Kidney tubule cell (primary cell): ENCODE data around the gene ABCC6.
"Not testable (repeated sequence)": the region's sequence is repeated elsewhere in the genome, so short reads cannot be mapped to it uniquely, and the experiment has no call there.

Experiments used
- DNase-seq: peaks from one replicate; pipeline ENCODE4 v3.0.0-alpha.2; 2018; ENCODE audit warnings: low spot score

Gene ABCC6

DNA sequence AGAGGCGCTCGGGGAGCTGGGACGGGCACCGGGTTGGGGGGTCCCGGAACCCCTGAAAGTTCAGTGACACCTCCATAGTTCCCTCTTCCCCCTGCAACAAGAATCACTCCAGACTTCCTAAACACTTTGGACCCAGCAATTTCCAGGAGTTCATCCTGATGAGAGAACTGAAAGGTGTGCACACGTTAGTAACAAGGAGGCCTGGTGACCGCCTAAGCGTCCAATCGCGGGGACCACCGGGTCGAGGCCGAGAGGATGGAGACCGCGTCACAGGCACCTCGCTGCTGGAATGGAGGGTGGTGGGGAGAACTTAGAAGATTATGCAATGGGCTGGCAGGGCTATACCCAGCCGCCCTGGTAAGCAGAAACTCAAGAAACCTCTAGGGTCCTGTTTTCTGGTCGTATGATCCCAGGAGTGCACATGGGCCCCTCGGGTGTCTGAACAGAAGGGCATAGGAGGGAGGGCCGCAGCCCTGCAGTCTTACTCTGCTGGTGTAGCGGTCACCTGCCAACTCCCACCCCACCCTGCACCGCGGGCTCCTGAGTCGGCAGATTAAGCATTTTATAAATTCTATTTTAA is 458 bp upstream of the ABCC6 start:
- not testable (repeated sequence) for DNase-seq

DNA sequence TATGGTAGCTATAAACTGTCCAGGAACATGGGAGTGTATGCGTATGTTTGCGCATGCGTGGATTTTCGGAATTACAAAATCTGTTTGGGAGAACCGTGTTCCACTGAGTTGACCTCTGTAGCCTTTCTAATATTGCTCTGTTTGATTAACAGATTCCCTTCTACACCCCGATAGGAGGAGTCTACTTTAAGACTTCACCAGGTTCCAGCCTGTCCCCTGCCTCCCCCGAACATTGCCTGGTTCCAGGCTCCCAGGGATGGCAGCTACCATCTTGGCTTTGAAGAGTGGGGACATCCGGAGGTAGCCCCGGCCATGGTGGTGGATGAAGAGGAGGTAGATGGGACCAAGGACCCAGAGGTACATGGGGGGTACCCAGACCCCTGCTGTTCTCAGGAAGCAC is 1.9 kb downstream of the ABCC6 start:
- DNase-seq, result not testable (repeated sequence)

DNA sequence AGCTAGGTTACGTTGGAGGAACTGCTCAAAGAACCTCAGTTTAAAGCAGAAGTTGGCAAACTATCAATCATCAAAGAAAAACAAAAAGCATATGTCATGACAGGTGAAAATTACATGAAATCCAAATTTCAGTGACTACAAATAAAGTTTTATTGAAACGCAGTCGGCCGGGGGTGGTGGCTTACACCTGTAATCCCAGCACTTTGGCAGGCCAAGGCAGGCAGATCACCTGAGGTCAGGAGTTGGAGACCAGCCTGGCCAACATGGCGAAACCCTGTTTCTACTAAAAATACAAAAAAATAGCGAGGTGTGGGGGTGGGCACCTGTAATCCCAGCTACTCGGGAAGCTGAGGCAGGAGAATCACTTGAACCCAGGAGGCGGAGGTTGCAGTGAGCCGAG is 2.8 kb downstream of the ABCC6 start:
- not testable (repeated sequence) for DNase-seq

DNA sequence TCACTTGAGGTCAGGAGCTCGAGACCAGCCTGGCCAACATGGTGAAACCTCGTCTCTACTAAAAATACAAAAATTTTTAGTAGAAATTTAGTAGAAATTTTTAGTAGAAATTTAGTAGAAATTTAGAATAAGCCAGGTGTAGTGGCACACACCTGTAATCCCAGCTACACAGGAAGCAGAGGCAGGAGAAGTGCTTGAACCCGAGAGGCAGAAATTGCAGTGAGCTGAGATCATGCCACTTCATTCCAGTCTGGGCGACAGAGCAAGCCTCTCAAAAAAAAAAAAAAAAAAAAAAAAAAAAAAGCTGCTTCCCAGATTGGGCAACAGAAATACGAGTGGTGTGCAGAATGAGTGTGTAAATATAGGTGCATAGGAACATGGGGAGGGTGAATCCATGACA is 4.5 kb downstream of the ABCC6 start:
- not testable (repeated sequence) for DNase-seq

DNA sequence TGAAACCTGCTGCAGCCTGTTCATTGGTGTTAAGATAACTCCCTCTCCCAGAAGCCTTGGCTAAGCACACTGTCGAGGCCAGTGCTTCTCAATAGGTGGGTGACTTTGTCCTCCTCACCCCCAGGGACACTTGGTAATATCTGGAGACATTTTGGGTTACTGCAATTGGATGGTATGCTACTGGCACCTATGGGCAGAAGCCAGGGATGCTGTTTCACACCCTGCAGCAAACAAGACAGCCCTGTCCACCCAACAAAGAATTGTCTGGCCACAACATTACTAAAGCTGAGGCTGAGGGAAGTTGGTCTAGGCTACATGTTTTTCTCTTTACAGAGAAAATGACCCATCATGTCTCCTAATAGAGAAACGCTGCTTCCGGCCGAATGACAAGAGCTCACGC is 4.9 kb downstream of the ABCC6 start:
- not testable (repeated sequence) for DNase-seq

DNA sequence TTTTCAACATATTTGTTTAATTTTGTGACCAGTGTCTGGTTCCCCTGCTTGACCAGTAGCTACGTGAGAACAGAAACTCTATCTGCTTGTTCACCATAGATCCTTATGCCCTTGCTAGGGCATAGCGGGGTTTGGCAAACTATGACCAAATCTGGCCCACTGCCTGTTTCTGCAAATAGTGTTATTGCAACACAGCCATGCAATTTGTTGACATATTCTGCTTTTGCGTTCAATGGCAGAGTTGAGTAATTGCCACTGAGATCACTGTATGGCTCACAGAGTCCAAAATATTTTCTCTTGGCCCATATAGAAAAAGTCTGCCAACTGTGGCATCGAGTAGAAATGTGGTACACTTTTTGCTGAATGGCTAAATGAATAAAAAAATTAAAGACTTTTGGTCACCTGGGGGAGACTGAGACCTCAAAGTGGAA is 9.4 kb downstream of the ABCC6 start:
- DNase-seq, result peak; percentile 15

DNA sequence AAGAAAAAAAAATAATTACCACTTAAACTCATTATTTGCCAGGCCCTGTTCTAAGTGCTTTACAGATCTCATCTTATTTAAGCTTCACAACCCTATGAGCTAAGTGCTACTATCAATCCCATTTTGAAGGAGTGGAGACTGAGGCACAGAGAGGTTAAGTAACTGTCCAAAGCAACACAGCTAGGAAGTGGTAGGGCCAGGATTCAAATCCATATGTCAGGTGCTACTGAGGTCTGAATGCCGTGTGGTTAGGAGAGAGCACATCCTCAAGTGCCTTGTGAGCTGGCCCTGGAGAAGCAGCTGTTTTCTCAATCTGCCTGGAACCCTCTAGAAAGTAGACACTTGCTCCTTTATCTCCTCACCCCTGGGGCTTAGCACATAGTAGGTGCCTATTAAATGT is 11.9 kb downstream of the ABCC6 start:
- not testable (repeated sequence) for DNase-seq

DNA sequence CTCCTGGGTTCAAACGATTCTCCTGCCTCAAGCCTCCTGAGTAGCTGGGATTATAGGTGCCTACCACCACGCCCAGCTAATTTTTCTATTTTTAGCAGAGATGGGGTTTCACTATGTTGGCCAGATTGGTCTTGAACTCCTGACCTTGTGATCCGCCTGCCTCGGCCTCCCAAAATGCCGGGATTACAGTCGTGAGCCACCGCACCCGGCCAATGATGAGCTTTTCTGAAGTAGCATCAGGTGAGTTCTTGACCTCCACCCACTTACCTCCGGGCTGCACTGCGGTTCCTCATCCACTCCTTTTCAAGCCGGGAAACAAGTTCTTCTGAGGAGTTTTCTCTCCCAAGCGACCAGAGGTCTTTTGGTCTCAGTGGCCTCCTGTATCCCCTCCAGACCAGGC is 14.8 kb downstream of the ABCC6 start:
- not testable (repeated sequence) for DNase-seq

DNA sequence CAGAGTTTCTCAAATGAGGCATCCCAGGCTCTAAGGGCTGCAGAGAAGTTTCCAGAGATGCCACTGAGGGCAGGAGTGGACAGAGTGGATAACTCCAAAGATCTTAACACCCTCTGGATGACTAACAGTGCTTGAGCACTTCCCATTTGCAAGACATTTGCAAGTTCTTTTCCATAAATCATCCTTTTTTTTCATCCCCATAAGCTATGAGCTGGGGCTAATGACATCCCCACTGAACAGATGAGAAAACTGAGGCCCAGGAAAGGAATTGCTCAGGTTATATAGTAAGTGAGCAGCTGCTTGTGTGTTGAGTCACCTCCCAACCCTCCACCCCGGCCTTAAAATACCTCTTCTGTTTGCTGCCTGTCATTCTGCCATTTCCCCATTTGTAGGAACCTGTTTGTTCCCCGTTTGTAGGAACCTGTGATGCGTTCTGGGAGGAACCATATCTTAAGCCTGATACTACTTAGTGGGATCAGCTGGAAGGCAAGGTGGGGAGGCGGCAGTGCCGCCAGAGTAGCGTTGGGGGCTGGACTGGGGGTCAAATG is 15.4 kb downstream of the ABCC6 start:
- not testable (repeated sequence) for DNase-seq

DNA sequence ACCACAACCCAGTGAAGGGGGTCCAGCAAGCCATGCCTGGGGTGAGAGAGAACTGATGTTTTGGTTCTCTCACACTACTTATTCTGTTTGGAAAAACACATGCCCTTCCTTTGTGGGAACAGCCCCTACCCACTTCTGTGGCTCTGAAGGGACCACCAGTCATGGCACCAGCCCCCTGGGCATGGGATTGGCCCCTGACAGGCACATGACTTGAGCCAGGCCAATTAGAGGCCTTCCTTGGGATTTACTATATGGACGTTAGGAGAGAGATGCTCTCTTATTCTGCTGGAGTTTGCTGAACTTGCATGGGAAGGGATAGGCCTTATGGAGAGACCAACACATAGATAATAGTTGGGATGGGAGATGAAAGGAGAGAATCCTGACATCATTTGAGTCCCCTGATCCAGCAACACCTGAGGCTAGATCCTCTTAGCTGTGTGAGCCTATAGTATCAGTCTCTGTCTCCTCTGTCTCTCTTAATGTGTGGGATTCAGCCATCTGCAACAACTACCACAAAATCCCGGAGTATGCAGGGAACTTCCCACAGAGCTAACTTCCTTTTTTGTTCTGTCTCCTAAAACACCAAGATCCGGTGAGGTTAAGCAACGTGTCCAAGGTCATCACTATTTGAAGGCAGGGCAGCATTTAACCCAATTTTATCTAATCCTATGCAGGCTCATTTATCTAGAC is 16.1 kb downstream of the ABCC6 start:
- DNase-seq, result not testable (repeated sequence)

DNA sequence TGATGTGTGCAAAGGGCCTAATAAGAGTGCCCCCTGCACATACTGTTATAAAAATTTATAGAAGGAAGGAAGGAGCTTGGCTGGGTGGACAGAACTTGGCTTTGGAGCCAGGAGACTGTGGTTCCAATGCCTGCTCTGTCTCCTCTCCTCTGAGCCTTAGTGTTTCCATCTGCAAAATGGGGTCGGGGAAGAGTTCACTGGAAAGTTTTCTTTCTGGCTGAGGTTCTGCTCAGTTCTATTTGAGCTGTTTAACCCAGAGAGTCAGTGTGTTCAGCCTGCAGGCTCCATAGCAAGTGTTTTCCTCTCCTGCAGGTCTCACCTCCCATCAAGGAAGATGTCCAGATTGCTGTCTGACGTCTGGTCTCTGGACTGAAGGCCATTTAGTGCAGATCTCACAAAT is 17.4 kb downstream of the ABCC6 start:
- DNase-seq, result not testable (repeated sequence)

DNA sequence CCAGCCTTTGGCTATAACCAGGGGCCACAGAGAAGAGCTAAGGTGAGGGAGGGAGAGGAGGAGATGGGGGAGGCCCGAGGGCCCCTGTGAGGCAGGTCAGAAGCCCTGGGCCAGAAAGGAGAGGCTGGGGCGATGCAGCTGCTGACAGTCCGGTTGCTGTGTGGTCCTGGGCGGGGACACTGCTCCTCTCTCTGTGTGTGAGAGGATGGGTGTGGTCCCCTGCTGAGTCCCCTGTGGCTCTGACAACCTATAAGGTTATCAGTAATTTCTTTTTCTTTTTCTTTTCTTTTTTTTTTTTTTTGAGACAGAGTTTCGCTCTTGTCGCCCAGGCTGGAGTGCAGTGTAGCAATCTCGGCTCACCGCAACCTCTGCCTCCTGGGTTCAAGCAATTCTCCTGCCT is 18.7 kb downstream of the ABCC6 start:
- DNase-seq, result not testable (repeated sequence)

DNA sequence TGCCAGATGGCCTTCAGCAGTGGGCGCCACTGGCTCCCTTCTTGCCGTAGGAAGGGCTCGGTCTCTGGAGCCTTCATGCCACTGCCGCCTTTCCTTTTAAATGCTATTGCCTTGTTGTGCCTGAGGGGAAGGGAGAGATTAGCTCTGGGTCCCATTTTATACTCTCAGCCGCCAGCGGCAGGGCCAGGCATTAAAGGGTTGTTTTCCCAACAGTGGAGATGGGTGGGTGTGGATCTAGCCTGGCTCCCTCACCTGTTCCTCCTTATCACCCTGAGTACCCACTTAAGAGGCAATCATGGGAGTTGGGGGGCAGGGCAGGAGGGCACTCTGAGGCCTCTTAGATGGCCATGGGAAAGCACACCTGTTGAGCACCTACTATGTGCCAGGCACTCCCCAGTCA is 19.8 kb downstream of the ABCC6 start:
- not testable (repeated sequence) for DNase-seq

DNA sequence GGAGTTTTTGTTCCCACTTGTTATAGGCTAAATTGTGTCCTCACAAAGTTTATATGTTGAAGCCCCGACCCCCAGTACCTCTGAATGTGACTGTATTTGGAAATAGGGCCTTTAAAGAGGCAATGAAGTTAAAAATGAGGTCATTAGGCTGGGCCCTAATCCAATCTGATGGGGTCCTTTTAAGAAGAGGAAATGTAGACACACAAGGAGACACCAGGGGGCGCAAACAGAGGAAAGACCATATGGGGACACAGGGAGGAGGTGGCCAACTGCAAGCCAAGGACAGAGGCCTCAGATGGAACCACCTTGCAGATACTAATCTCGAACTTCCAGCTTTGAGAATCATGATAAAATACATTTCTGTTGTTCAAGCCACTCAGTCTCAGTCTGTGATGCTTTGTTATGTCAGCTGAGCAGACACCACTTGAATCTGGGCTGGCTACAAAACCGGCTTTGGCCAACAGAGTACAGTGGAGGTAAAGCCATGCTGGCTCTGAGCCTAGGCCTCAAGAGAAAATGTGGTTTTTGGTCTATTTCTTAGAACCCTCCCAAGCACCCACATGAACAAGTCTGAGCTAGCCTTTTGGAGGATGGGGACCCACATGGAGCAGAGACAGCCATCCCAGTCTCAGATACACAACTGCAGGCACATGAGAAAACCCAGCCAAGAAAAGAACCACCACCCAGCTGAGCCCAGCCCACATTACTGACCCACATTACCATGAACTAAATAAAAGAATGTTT is 20.7 kb downstream of the ABCC6 start:
- DNase-seq, result peak; percentile 55

DNA sequence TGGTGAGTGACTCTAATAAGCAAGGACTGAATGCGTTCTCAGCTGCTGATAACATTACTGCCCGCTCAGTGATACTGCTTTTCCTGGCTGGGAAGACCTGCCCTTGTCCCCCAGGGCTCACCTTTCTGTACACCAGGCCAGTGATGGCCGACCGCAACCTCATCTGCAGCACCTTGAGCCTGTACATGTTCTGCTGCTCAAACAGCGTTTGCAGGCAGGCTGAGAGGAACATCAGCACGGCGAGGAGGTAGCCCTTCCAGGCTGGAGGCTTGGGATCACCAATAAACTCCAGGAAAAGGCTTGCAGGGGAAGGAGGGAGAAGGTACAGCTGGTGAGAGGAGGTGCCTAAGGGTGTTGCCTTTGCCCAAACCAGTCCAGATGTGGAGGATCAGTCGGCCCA is 21.4 kb downstream of the ABCC6 start:
- DNase-seq, result not testable (repeated sequence)

DNA sequence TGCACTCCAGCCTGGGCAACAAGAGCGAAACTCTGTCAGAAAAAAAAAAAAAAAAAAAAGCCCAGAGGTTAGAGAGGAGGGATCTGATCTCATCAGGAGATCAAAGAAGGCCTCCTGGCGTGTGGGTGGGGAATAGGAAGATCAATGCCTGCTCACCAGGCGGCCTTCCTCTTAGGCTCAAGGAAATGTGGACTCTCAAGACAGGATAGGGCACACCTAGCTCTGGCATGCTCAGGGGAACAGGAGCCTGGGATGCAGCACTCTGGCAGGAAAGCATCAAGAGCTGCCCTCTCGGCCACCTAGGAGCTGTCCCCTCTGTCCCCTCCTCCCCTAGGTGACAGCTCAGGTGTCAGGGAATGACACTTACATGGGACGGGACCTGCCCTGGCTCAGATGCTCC is 22.9 kb downstream of the ABCC6 start:
- not testable (repeated sequence) for DNase-seq

DNA sequence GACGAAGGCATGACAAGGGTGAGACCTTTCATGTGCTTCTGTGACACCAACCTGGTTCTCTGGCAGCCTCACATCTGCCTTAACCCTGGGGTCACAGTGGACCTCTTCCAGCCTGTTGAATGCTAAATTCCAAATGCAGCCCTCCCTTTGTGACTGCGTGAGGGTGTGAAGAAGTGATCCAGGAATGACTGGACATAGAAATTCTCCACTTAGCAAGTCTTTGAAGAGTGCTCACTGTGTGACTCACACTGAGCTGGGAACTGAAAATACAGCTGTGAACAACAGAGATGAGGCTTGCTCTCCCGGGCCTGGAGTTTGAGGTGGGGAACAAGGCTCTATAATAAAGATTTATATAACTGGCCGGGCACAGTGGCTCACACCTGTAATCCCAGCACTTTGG is 23.9 kb downstream of the ABCC6 start:
- not testable (repeated sequence) for DNase-seq

DNA sequence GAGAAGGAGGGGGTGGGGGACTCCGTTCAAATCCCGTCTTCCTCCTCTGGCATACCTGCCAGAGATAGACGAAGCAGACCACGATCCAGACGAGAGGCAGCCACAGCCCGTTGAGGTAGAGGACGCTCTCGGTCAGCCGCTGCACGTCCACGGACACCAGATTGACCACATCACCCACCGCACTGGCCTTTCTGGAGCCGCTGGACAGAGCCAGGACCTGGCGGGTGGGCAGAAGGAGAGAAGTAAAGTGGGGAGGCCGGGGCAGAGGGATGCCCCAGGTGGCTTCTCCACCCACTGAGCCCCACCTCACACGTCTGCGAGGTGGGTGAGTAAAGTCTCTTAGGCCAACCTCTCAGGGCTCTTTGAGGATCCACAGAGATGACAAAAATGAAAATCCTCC is 25.3 kb downstream of the ABCC6 start:
- no peak for DNase-seq

DNA sequence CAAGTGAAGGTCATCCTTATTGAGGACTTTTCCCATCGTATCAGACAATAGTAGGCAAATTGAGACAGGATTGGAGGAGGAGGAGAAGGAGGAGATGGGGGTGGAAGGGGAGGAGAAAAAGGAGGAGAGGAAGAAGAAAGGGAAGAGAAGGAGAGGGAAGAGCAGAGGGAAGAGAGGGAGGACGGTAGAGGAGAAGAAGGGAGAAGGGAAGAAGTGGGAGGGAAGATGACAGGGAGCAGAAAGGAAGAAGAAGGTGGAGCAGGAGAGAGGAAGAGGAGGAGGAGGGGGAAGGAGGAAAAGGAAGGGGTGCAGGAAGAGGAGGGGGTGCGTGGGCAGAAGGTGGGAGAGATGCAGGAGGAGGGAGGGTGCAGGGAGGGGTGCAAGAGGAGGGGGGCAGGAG is 26.0 kb downstream of the ABCC6 start:
- DNase-seq, result no peak

DNA sequence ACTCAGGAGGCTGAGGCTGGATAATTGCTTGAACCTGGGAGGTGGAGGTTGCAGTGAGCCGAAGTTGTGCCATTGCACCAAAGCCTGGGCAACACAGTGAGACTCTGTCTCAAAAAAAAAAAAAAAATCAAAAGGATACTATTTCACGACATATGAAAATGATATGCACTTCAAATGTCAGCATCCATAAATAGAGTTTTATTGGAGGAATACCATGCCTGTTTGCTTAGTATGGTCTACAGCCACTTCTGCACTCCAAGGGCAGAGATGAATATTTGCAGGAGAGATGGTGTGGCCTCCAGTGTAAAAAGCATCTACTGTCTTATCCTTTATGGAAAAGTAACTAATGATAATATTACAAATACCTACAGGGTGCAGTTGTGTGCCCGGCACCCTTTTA is 27.2 kb downstream of the ABCC6 start:
- DNase-seq, result no peak

DNA sequence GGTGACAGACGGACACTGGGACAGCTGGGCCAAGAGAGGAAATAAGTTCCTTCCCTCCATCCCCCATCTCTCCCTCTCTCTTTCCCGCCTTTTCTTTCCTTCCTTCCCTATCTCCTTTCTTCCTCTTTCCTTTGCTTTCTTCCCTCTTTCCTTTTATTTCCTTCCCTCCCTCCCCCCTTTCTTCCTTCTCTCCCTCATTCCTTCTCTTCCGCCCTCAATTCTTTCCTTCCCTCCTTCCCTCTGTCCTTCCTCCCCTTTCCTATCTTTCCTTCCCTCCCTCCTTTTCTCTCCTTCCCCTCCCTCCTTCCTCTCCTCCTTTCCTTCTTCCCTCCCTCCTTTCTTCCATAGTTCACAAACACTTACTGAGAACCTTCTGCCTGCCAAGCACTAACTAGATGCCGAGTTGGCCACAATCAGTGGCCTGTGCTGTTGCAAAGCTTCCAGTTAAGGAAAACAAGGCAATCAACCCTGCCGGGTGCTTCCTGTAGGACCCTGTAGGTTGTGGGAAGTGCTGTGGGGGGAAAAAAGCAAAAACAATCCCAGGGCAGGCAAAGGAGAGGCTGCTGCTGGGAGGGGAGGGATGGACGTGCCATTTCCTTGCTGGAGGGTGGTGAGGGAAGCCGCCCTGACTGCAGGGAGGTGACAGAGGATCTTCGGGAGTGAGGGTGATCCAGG is 31.7 kb downstream of the ABCC6 start:
- no peak for DNase-seq

DNA sequence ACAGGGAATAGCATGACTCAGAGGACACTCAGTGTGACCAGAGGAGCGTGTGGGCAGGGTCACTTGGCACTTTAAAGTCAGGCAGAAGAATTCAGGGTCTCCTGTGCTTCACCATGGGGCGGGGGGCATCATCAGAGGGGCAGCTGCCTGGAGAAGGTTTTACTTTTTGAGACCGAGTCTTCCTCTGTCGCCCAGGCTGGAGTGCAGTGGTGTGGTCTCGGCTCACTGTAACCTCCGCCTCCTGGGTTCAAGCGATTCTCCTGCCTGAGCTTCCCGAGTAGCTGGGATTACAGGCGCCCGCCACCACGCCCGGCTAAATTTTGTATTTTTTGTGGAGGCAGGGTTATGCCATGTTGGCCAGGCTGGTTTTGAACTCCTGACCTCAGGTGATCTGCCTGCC is 32.3 kb downstream of the ABCC6 start:
- DNase-seq, result not testable (repeated sequence)
